MM.1S (cell line): ENCODE results near the gene OR5M10.

Source experiments
- CTCF ChIP-seq: fragments of 300-600 bp; sonication (generic); IDR thresholded peaks from 2 replicates; pipeline ENCODE4 v1.5.1; 2016; ENCODE audit warnings: antibody characterized with exemption, low read length, mixed read lengths
- EZH2phosphoT487 ChIP-seq: fragments of 300-600 bp; sonication (generic); IDR thresholded peaks from 2 replicates; pipeline ENCODE4 v1.6.1; 2018; ENCODE audit warnings: antibody characterized with exemption, low read length

DNA sequence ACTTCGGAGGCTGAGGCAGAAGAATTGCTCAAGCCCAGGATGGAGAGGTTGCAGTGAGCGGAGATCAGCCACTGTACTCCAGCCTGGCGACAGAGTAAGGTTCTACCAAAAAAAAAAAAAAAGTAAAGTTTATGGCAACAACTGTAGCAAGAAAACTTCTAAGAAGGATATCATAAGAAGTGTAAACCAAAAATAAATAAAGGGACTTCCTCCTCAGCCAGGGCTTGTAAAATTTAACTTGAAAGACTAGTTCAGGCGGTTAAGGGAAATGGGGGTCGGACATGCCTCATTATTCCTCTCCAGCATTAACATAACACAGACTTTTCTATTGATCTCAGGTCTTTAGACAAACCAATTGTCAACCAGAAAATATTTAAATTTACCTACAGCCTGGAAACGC, 32.0 kb downstream of the OR5M10 start:
- TF ChIP-seq CTCF: no peak
- no peak for TF ChIP-seq EZH2phosphoT487
